GM23338 (cell line): Measurements from ENCODE around the gene GK.
"Not testable (repeated sequence)": the region's sequence is repeated elsewhere in the genome, so short reads cannot be mapped to it uniquely, and the experiment has no call there.

Experiments
- CTCF ChIP-seq, 2 experiments: fragments of 200-600 bp in 1 of 2; sonication (generic) in 1 of 2; conservative IDR thresholded peaks; 2 replicates each; pipeline versions ENCODE4 v1.5.1 to v1.6.1; 2016 to 2017; ENCODE audit warnings: antibody characterized with exemption in 2 of 2, low read depth in 2 of 2, mild to moderate bottlenecking in 2 of 2, moderate library complexity in 1 of 2
- EZH2 ChIP-seq: fragments of 200-600 bp; sonication (generic); IDR thresholded peaks from one replicate; pipeline ENCODE4 v1.8.0; 2017; ENCODE audit warnings: antibody characterized with exemption, mild to moderate bottlenecking, low read depth; ENCODE audit not compliant: unreplicated experiment
- EZH2phosphoT487 ChIP-seq: fragments of 200-600 bp; sonication (generic); IDR thresholded peaks from one replicate; pipeline ENCODE4 v1.8.1; 2018; ENCODE audit warnings: antibody characterized with exemption; ENCODE audit not compliant: unreplicated experiment
- POLR2AphosphoS5 ChIP-seq: IDR thresholded peaks from 2 replicates; pipeline ENCODE4 v1.6.1; 2016; ENCODE audit warnings: antibody characterized with exemption, low read depth
- ZNF331 ChIP-seq: fragments of 250-450 bp; sonication (Bioruptor Pico); IDR thresholded peaks from 2 replicates; pipeline ENCODE4 v1.5.0; 2020; ENCODE audit warnings: low read depth, mild to moderate bottlenecking, moderate library complexity

GRCh38 chrX:30634070-30634469 lies 19.2 kb upstream of the GK start:
- TF ChIP-seq CTCF (conservative IDR thresholded peaks at IDR 0.05; ENCODE audit: low read depth in 2 of 2); POLR2AphosphoS5; ZNF331; EZH2phosphoT487; EZH2: not testable (repeated sequence)
